Aorta (tissue), 5 donors: ENCODE results near the gene FNBP1L. TPM values are rescaled to one million over a fixed set of nuclear protein-coding genes. Genes with fewer than 3 reads are reported as not detected.

Experiments used
- ATAC-seq: fragments of 200-7000 bp; cut with Tn5 transposase; one replicate; pipeline ENCODE4 v1.9.1; 2022; ENCODE audit warnings: moderate library complexity; ENCODE audit not compliant: low FRiP score
- DNase-seq, 2 donors: peaks; one replicate each; pipeline ENCODE4 v3.0.0-alpha.2; 2020
- H3K27ac ChIP-seq, 2 donors: one replicate each; pipeline ENCODE4 v1.5.1; 2013; ENCODE audit warnings: low read length in 2 of 2, mild to moderate bottlenecking in 2 of 2, moderate library complexity in 2 of 2, control low read depth in 1 of 2, inconsistent platforms in 1 of 2, low read depth in 1 of 2
- H3K27me3 ChIP-seq, 2 donors: one replicate each; pipeline ENCODE4 v1.6.1; 2013; ENCODE audit warnings: control low read depth in 1 of 2, low read length in 1 of 2, mild to moderate bottlenecking in 1 of 2, moderate library complexity in 1 of 2; ENCODE audit not compliant: insufficient read depth in 2 of 2, control insufficient read depth in 1 of 2
- H3K36me3 ChIP-seq, 2 donors: one replicate each; pipeline ENCODE4 v1.6.1; 2013; ENCODE audit warnings: control low read depth in 1 of 2, low read length in 1 of 2, mild to moderate bottlenecking in 1 of 2; ENCODE audit not compliant: insufficient read depth in 2 of 2, control insufficient read depth in 1 of 2
- H3K4me1 ChIP-seq, 2 donors: one replicate each; pipeline ENCODE4 v1.6.1; 2013; ENCODE audit warnings: low read length in 2 of 2, control low read depth in 1 of 2, mild to moderate bottlenecking in 1 of 2, moderate library complexity in 1 of 2; ENCODE audit not compliant: insufficient read depth in 2 of 2, control insufficient read depth in 1 of 2
- H3K4me3 ChIP-seq, 2 donors: one replicate each; pipeline ENCODE4 v1.5.1; 2013; ENCODE audit warnings: low read length in 2 of 2, control low read depth in 1 of 2, mild to moderate bottlenecking in 1 of 2
- H3K9me3 ChIP-seq: one replicate; pipeline ENCODE4 v1.6.1; 2013; ENCODE audit warnings: mild to moderate bottlenecking, low read length; ENCODE audit not compliant: control insufficient read depth
- WGBS, 2 donors: extraction: QIAGEN DNeasy Blood & Tissue Kit; methylation state at CpG; one replicate each; pipeline ENCODE4 v1.1.7; 2013; 5-methylcytosine and 5-hydroxymethylcytosine counted together
- intact Hi-C, 2 donors: fragments of 100-400 bp; cut with DNase I; formaldehyde crosslinking; loops; one replicate each; pipeline versions ENCODE4 v1.14.2 to v1.15.0; 2022
- polyA plus RNA-seq, 2 donors: library from polyadenylated mRNA; stranded (reverse); fragments of 200-250 nt; gene quantifications; one replicate each; pipeline ENCODE4 v1.2.3, GENCODE V29; 2013
- total RNA-seq, 2 donors: library from RNA; stranded (reverse); fragmentation: NEBNext Ultra II Directional; extraction: Animal tissue kit (Norgen Biotek cat#: 25700); gene quantifications; one replicate each; pipeline ENCODE4 v1.2.1, GENCODE V29; 2021
- donor health status: healthy with polysubstance abuse.
- donor health status: Bipolar disorder and iron deficiency.
- donor health status: DM: no; HTN: no; CAD: no.
- donor health status: DM: no; HTN: no; CAD: no.
- donor health status: DM: yes; HTN: yes; CAD: no.

Gene FNBP1L
- total and polyA plus RNA-seq, 4 donors, result 2.5 to 28.6 (median 11.1) TPM

- 65 to 66% methylated on average over 3 of the region's 3 CpGs for WGBS, 2 donors
- Histone ChIP-seq H3K4me1 (no peaks in the 10 kb centered on the region), H3K36me3 (no peaks in the 10 kb centered on the region), H3K27ac (no peak overlapping the region), H3K4me3 (no peak overlapping the region), H3K9me3 (no peaks in the 10 kb centered on the region), H3K27me3 (no peaks in the 10 kb centered on the region)
- no peak for ATAC-seq
- intact Hi-C loops, result loop anchor here (5.0 to 10.0 kb wide), 3 partner anchors 134 to 409 kb away; no protein-coding TSS in a partner anchor
- DNase-seq, result no peak
Measured at GRCh38 chr1:93438716-93439115, 9.2 kb upstream of the FNBP1L start.

DNA sequence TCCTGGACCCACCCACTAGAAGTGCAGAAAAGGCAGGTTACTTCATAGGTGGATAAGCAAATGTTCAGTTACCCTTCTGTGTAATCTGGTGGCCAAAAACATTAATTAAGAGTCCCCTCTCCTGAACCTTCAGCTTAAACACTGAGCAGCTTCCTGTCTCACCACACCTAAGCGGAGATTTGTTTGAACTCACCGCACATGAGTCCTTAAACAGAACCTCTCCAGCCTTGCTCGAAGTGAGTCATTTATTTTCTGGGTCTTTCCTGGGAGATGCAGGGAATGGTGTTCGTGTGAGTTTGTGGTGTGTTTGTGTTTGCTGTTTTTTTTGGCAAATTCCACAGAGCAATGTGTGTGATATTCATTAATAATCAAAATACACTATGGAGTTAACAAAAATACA is 7.6 kb upstream of the FNBP1L start:
- Histone ChIP-seq H3K36me3 (no peaks in the 10 kb centered on the region), H3K27me3 (no peaks in the 10 kb centered on the region), H3K27ac (no peak overlapping the region), H3K4me1 (no peaks in the 10 kb centered on the region), H3K9me3 (no peaks in the 10 kb centered on the region), H3K4me3 (no peak overlapping the region)
- no peak for ATAC-seq
- intact Hi-C loops, result loop anchor here in 1 of 2 donors (10.0 kb wide), 1 partner anchor 375 kb away; no protein-coding TSS in a partner anchor
- DNase-seq, result no peak
- 89 to 91% methylated on average over 4 of the region's 4 CpGs for WGBS, 2 donors

GRCh38 chr1:93440706-93441105 is 7.2 kb upstream of the FNBP1L start:
- Histone ChIP-seq H3K4me3 (no peak overlapping the region), H3K27me3 (no peaks in the 10 kb centered on the region), H3K4me1 (no peaks in the 10 kb centered on the region), H3K36me3 (no peaks in the 10 kb centered on the region), H3K9me3 (no peaks in the 10 kb centered on the region), H3K27ac (no peak overlapping the region)
- intact Hi-C loops, result loop anchor here in 1 of 2 donors (10.0 kb wide), 1 partner anchor 374 kb away; no protein-coding TSS in a partner anchor
- DNase-seq, result no peak
- 93 to 96% methylated on average over 4 of the region's 4 CpGs for WGBS, 2 donors
- no peak for ATAC-seq

- no peak overlapping the region for H3K27ac ChIP-seq
- no peaks in the 10 kb centered on the region for H3K4me1 ChIP-seq
- DNase-seq, result no peak
- H3K4me3 ChIP-seq, result no peak overlapping the region
- H3K9me3 ChIP-seq, result no peaks in the 10 kb centered on the region
- no peak for ATAC-seq
- H3K27me3 ChIP-seq, result no peaks in the 10 kb centered on the region
- intact Hi-C loops, result loop anchor here in 1 of 2 donors (10.0 kb wide), 1 partner anchor 373 kb away; no protein-coding TSS in a partner anchor
- H3K36me3 ChIP-seq, result no peaks in the 10 kb centered on the region
Measured at GRCh38 chr1:93441589-93441988, 6.3 kb upstream of the FNBP1L start.

GRCh38 chr1:93442008-93442666 is 5.8 kb upstream of the FNBP1L start:
- Histone ChIP-seq H3K36me3 (no peaks in the 10 kb centered on the region), H3K27ac (no peak overlapping the region), H3K27me3 (no peaks in the 10 kb centered on the region), H3K4me3 (no peak overlapping the region), H3K4me1 (no peaks in the 10 kb centered on the region), H3K9me3 (no peaks in the 10 kb centered on the region)
- DNase-seq, result no peak
- 79 to 85% methylated on average over 11 of the region's 11 CpGs for WGBS, 2 donors
- ATAC-seq, result no peak
- intact Hi-C loops, result loop anchor here in 1 of 2 donors (10.0 kb wide), 1 partner anchor 373 kb away; no protein-coding TSS in a partner anchor

- intact Hi-C loops, result loop anchor here in 1 of 2 donors (10.0 kb wide), 1 partner anchor 372 kb away; no protein-coding TSS in a partner anchor
- no peak for ATAC-seq
- Histone ChIP-seq H3K4me3 (no peak overlapping the region), H3K4me1 (no peaks in the 10 kb centered on the region), H3K9me3 (no peaks in the 10 kb centered on the region), H3K36me3 (no peaks in the 10 kb centered on the region), H3K27me3 (no peaks in the 10 kb centered on the region), H3K27ac (no peak overlapping the region)
- WGBS, 2 donors, result 58 to 76% methylated on average over 1 of the region's 1 CpG
- DNase-seq, result no peak
Measured at GRCh38 chr1:93442741-93443140, 5.2 kb upstream of the FNBP1L start.

GRCh38 chr1:93443454-93443853 is 4.5 kb upstream of the FNBP1L start:
- no peak for DNase-seq
- no peaks in the 10 kb centered on the region for H3K36me3 ChIP-seq
- no peak overlapping the region for H3K27ac ChIP-seq
- ATAC-seq, result no peak
- intact Hi-C loops, result loop anchor here in 1 of 2 donors (10.0 kb wide), 1 partner anchor 371 kb away; no protein-coding TSS in a partner anchor
- no peaks in the 10 kb centered on the region for H3K4me1 ChIP-seq
- H3K9me3 ChIP-seq, result no peaks in the 10 kb centered on the region
- no peak overlapping the region for H3K4me3 ChIP-seq
- H3K27me3 ChIP-seq, result no peaks in the 10 kb centered on the region

DNA sequence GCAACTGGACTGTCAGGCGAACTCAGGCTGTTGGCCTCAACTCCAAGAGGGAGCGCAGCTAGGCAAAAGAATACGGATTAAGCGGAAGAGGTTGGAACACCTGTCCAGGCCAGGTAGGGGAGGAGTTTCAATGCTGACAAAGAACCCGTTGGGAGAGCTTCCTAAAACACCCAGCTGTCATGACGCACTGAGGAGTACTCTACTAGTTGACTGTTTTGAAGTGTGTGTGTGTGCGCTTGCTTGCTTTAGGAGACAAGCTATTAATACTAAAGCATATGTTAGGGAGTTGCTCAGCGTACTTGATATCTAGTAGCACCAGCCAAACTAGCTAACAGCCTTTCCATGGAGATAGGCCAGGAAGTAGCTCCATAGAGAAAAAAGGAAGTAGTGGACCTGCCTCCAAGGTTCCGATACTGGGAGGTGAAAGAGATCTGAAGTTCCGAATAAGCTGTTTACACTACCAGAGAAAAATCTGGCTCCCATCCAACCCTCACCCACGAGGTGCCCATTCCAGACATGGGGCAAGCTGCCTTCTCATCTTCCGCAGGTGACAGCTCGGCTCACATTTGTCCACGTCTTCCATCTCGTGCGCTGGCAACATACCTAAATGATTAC is 974 bp upstream of the FNBP1L start:
- Histone ChIP-seq H3K27ac (no peak overlapping the region), H3K36me3 (no peaks in the 10 kb centered on the region), H3K9me3 (no peaks in the 10 kb centered on the region), H3K27me3 (no peaks in the 10 kb centered on the region), H3K4me3 (peak overlapping the region in 1 of 2 donors; percentile 93), H3K4me1 (no peaks in the 10 kb centered on the region)
- ATAC-seq, result no peak
- WGBS, 2 donors, result 37 to 40% methylated on average over 16 of the region's 16 CpGs
- intact Hi-C loops, result loop anchor here (5.0 to 10.0 kb wide), 3 partner anchors 165 to 368 kb away; no protein-coding TSS in a partner anchor
- DNase-seq, result no peak
